Activated B cell treated with CpG ODN at 0.5 μM for 24 hours (primary cell): Measurements from ENCODE around the gene IL16. TPM values are rescaled to one million over a fixed set of nuclear protein-coding genes. Genes with fewer than 3 reads are reported as not detected.

Source experiments
- ATAC-seq: fragments of 200-7000 bp; cut with Tn5 transposase; one replicate; pipeline ENCODE4 v1.10.0; 2021; ENCODE audit warnings: low read depth, mild to moderate bottlenecking, moderate library complexity
- CTCF ChIA-PET: fragments of 350-600 bp; sonication (Branson Sonifier 250); formaldehyde crosslinking; loops from one replicate; lab custom pipeline; 2021; ENCODE audit warnings: antibody characterized with exemption; lab: Charles Lee
- POLR2A ChIA-PET: fragments of 350-600 bp; sonication (Branson Sonifier 250); formaldehyde crosslinking; loops from one replicate; lab custom pipeline; 2021; ENCODE audit warnings: antibody characterized with exemption; lab: Charles Lee
- DNase-seq: peaks from one replicate; pipeline ENCODE4 v3.0.0; 2022
- H3K27ac Mint-ChIP-seq: one replicate; pipeline ENCODE4 v1.8.0; 2020; ENCODE audit warnings: mixed read lengths
- H3K27me3 Mint-ChIP-seq: one replicate; pipeline ENCODE4 v1.8.0; 2021; ENCODE audit warnings: mixed read lengths
- H3K36me3 Mint-ChIP-seq: one replicate; pipeline ENCODE4 v1.8.0; 2021; ENCODE audit warnings: low read depth, mixed read lengths
- H3K4me1 Mint-ChIP-seq: one replicate; pipeline ENCODE4 v1.8.0; 2021; ENCODE audit warnings: mixed read lengths
- H3K4me3 Mint-ChIP-seq: one replicate; pipeline ENCODE4 v1.8.0; 2020; ENCODE audit warnings: mild to moderate bottlenecking, mixed read lengths
- H3K9me3 Mint-ChIP-seq: one replicate; pipeline ENCODE4 v1.8.0; 2020; ENCODE audit warnings: mixed read lengths
- CTCF ChIP-seq: fragments of 200-600 bp; IDR thresholded peaks from one replicate; pipeline ENCODE4 v1.8.0; 2022; ENCODE audit warnings: antibody characterized with exemption, mild to moderate bottlenecking
- intact Hi-C: fragments of 100-400 bp; cut with micrococcal nuclease; formaldehyde crosslinking; loops from one replicate; pipeline ENCODE4 v1.15.1; 2024
- total RNA-seq: library from RNA; stranded (reverse); gene quantifications from 2 replicates; pipeline ENCODE4 v1.2.3, GENCODE V29; 2022

Gene IL16
- total RNA-seq, 1 donor from 2014 or later: 206 TPM

- Mint-ChIP-seq H3K9me3 (no peaks in the 10 kb centered on the region), H3K27me3 (peaks cover 9% of the 10 kb centered on the region), H3K36me3 (no peaks in the 10 kb centered on the region), H3K27ac (no peak overlapping the region), H3K4me1 (no peaks in the 10 kb centered on the region), H3K4me3 (no peak overlapping the region)
- TF ChIP-seq CTCF: no peak
- no peak for DNase-seq
- POLR2A ChIA-PET: interaction anchor here (0.6 kb wide), 1 partner anchor 213 kb away, joined by 3 read pairs; no protein-coding TSS in a partner anchor
- no peak for ATAC-seq
- CTCF ChIA-PET: interaction anchor here (1.0 kb wide), 1 partner anchor 153 kb away, joined by 4 read pairs; no protein-coding TSS in a partner anchor
- intact Hi-C loops: loop anchor here (10.0 kb wide), 1 partner anchor 565 kb away; the partner anchor contains the start of gene ABHD17C
Observed at GRCh38 chr15:81259760-81260298, 63.1 kb downstream of the IL16 start.

- H3K27me3 Mint-ChIP-seq: peaks cover 7% of the 10 kb centered on the region
- ChIA-PET CTCF (no interaction called here), POLR2A (no interaction called here)
- no peak overlapping the region for H3K27ac Mint-ChIP-seq
- H3K4me1 Mint-ChIP-seq: peaks cover 13% of the 10 kb centered on the region
- H3K4me3 Mint-ChIP-seq: no peak overlapping the region
- DNase-seq: no peak
- no peak for TF ChIP-seq CTCF
- no peaks in the 10 kb centered on the region for H3K9me3 Mint-ChIP-seq
- intact Hi-C loops: loop anchor here (10.0 kb wide), 1 partner anchor 566 kb away; the partner anchor contains the start of gene ABHD17C
- no peaks in the 10 kb centered on the region for H3K36me3 Mint-ChIP-seq
- ATAC-seq: no peak
Observed at GRCh38 chr15:81261172-81261811, 64.6 kb downstream of the IL16 start.

GRCh38 chr15:81263477-81263876, 66.8 kb downstream of the IL16 start:
- ChIA-PET POLR2A (no interaction called here), CTCF (interaction anchor here (1.6 to 6.6 kb wide), 3 partner anchors 11 to 157 kb away, joined by 7 to 319 read pairs (median 9); no protein-coding TSS in a partner anchor)
- Mint-ChIP-seq H3K9me3 (no peaks in the 10 kb centered on the region), H3K4me1 (peaks cover 19% of the 10 kb centered on the region), H3K27me3 (peaks cover 2% of the 10 kb centered on the region), H3K36me3 (no peaks in the 10 kb centered on the region), H3K27ac (no peak overlapping the region), H3K4me3 (no peak overlapping the region)
- no peak for DNase-seq
- intact Hi-C loops: loop anchor here (10.0 kb wide), 1 partner anchor 569 kb away; the partner anchor contains the start of gene ABHD17C
- TF ChIP-seq CTCF: no peak
- no peak for ATAC-seq

- no peak overlapping the region for H3K4me3 Mint-ChIP-seq
- H3K4me1 Mint-ChIP-seq: peaks cover 19% of the 10 kb centered on the region
- intact Hi-C loops: loop anchor here (10.0 kb wide), 1 partner anchor 569 kb away; the partner anchor contains the start of gene ABHD17C
- H3K36me3 Mint-ChIP-seq: no peaks in the 10 kb centered on the region
- no peaks in the 10 kb centered on the region for H3K27me3 Mint-ChIP-seq
- H3K9me3 Mint-ChIP-seq: no peaks in the 10 kb centered on the region
- ATAC-seq: no peak
- ChIA-PET POLR2A (no interaction called here), CTCF (interaction anchor here (0.5 to 6.6 kb wide), 7 partner anchors 10 to 808 kb away, joined by 3 to 319 read pairs (median 29); no protein-coding TSS in a partner anchor)
- no peak overlapping the region for H3K27ac Mint-ChIP-seq
- no peak for DNase-seq
- no peak for TF ChIP-seq CTCF
Observed at GRCh38 chr15:81264072-81264857, 67.6 kb downstream of the IL16 start.
